Activated CD8-positive, alpha-beta memory T cell treated with anti-CD3 and anti-CD28 coated beads for 1 hour (primary cell): Measurements from ENCODE around the gene GATB.

ENCODE experiments used
- DNase-seq, 2 donors: peaks; one replicate each; pipeline ENCODE4 v3.0.0-alpha.2; 2020; ENCODE audit warnings: low read depth in 1 of 2; ENCODE audit errors: extremely low read depth in 1 of 2

GATB gene

DNA sequence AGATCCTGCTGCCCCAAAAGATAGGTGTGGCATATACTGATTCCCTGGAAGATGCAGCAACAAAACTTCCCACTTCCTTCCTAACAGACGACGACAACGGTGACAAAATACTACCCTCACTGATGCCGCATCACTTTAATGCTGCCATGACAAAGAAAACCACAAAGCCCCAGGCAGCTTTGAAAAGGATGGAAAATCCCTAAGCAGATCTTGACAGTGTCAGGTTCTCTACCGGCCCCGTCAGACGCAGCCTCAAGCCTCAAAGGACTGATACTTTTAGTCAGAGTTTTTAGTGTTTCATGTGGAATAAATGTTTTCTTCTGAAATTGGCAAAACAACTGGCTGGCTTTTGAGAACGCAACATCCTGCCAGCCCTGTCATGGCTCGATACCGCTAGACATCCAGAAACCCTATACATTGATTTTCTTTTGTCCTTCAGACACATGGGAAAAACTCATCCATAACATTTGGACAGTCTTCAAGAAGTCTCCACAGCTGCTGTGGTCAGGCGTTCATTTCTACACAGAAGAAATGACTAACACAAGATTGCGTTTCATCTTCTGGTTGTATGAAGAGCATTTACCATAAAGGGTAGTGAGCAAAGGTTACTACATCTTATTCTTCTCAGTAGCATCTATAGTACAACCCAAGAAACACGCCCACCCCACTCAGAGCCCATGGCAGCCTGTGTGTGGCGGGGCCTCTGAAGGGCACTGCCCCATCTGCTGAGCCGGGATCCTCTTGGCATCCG lies 60.1 kb downstream of the GATB start:
- no peak for DNase-seq

DNA sequence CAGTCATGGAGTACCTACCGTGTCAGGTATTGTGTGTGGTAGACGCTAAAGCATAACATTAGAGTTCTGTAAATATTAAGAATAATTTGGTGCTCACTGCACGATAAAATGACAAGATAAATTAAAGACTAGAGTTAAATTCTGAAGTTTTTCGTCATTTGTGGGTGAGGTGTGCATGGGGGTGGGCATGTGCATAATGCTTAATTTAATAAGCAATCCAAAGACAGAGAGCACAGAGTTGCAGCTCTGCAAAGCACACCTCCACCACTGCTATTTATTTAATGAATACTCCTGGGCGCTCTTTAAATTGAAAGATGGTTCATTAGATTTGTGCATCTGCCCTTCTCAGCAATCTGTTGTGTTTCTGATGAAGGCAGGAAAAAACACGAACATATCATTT lies 62.6 kb downstream of the GATB start:
- no peak for DNase-seq

DNA sequence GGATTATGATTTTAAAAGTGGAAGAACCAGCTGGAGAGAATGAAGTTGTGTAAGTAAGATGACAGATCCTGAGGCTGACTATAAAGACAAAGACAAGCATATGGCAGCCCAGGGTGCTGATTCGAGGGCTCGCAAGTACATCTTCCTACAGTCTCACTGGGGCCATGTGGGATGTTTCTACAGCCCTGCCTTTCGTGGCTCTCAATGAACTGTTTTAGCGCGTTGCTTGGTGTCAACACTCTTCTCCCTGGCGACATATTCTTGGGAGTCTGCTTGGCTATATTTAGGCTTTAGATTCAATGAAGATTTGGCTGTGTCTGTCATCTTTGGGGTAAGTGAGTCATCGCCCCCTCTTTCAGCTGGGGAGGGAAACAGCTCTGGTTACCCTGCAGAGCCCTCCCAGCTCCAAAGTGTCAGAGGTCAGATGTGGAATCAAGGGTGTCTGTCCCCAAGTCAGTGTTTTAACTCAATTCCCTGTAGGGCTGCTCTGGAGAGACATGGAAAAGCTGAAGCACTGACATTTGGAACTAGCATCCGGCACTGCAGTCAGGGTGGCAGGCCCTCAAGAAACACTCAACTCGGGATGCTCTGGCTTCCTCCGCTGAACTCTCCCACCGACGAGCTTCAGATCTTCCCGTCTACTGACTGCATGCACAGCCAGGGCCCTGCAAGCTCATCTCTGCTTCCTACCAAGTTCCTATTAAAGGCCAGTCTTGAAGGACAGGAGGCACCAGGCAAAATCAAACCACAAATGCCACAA lies 65.7 kb downstream of the GATB start:
- no peak for DNase-seq

DNA sequence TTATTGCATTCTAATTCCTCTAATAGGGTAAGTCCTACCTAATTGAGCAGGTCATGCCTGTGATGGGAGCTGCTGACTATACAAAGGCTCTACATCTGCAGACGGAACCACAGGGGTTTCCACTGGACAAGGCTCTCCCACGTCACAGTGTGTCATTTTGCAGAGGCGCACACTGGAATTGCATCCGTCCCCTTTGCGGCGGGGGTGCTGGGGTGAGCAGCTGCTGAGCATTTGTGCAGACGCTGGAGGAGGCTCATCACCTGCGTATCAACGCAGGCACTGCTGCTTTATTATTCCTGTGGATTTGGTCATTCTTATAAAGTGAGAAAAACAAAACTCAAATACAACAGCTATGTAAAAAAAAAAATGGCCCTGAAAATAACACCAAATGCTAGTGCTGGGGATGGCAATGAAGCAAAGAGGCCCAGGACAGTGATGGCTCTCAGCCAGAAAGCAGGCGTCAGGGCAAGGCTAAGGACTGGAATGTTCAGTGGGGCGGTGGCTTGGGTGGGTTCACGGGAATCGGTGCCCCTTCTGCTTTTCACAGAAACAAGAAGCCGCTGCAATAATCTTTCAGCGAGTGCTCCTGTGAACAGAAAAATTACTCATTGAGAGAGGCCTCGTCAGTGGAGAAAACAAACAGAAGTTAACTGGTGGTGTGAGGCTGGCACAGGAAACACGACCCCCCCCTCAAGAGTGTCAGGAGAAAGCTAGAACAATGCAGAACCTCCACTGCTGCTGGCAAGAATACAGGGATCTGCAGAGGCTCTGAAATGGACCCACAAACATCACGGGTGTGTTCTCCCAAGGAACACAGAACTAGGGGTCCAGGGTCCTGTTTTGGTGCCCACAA lies 67.8 kb downstream of the GATB start:
- DNase-seq, result no peak

DNA sequence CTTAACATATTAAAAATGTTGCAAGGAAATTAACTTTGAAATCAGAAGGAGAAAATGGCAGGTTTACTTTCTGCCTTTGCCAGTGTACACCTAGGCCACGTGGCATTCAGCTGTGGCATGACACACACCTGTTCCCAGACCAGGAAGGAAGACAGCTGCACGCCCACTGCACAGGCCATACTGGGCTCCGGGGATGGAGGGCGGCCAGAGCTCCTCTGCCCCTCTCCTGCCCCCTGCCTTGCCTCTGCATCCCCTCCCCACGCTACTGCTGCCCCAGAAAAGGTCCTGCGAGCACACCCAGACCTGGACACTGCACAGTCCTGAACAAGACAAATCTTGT lies 68.4 kb downstream of the GATB start:
- DNase-seq, result no peak

DNA sequence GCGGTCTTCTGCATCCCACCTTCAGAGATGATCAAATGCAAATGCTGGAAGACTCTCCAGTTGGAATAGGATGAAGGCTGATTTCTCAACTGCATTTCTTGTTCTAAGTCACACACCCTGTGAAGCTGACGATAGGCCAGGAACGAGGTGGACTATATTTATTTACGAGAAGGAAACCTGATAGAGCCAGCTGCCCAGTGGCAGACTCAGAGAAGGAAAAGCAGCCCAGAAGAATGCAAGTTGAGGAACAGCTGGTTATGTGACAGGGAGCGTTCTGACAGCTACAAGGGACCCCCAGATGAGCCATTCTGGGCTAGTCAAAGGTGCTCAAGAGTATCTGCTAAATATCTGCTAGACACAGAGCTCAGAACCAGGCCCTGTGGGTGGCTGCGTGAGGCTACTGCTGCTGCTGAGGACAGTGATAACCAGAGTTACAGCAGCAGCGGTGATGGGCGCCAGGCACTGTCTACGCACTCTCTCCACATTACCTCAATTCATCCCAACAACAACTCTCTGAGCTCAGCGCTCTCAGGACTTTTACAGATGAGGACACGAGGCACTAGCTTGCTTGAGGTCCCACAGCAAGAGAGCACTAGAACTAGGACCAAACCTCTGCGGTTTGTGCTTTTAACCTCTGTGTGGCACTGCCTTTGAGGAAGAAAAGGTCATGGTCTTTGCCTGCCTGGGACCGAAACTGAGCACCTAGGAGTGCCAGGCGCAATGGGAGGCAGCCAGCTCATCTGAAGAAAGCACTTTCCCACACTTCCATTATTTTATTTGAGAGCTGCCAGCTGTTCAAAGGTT lies 69.0 kb downstream of the GATB start:
- DNase-seq, result no peak

DNA sequence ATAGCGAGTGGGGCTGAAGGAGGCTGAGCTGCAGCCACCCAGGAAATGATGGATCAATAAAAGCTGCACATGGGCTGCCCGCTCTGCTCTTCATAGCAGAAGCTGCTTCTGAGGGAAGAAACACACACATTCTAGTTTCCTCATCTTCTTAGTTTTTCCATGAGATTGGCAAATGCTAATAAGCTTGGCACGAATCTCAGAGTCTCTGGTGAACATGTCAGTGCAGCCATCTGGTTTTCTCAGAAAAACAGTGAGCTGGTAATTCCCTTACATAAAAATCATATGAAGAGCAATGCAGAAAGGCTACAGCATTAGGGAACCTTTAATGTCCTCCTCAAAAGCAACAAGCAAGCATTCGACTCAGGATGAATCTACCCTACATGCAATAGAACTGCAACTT lies 69.9 kb downstream of the GATB start:
- no peak for DNase-seq

DNA sequence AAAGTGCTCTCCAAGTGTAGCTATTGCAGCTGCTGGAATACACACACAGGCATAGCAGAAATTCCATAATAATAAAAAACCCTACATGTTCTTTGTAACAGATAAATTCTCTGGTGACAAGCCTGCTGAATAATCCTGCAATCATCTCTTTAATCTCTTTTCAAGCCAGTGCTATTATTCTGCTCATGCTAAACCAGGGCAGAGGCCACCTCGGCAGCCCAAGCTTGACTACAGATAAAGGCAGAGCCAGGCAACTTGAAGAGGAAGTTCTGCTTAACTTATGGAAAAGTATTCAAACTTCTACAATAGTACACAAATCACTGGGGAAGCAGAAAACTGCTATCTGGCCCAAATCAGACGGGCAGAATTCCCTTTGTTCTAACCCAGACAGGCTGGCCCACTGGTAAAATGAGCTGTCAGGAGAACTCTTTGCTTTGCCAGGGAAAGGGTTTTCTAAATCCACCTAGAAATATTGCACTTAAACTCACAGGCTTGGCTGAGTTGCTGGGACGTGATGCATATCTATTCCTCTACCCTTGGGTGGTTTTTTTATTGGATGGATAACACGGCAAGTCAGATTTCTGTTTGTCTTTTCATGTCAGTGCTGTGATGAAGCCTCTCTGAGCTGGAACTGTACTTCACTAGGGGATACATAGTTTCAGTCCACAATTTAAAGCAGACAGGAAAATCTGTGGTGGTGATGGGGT lies 70.5 kb downstream of the GATB start:
- no peak for DNase-seq

DNA sequence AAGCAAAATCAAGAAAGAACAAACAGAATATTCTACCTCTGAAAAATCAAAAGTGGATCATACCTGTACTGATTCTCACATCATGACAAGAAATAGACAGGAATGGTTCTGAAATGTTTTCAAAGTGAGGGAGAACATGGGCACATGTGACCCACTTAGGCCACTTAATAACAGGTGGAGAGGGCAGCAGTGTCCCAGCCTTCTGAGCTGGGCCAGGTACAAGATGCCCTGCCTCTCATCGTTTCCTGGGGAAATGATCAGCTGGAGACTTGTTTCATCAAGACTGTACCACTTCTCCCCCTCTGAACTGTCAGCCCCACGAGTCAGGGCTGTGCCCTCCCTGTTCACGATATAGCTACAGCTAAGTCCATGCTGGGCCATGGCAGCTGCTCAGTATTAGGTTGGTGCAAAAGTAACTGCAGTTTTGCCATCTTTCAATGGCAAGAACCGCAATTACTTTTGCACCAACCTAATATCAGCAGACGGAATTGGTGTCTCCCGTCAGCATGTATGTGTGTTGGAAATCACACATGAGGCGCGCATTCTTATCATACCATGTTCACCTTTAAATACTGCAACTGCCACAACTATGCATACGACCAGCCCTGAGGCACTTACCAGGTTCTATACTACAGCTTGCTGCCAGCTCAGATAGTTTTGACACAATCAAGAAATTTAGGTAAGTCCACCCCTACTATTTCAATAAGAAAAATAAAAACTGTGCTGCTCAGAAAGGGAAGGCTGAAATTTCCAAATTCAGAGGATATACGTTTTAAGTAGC lies 71.4 kb downstream of the GATB start:
- no peak for DNase-seq

DNA sequence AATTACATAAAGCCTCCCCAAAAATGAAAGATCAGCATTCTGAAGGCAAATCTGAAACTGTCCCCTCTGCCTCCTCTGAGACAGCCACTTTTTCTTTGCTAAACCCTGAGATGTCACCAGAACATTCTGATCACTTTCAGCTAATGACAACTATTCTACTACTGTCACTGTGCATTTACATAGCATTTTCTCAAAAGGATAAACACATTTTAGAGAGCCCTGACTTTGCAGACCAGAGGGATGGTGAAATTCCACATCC lies 72.1 kb downstream of the GATB start:
- no peak for DNase-seq

DNA sequence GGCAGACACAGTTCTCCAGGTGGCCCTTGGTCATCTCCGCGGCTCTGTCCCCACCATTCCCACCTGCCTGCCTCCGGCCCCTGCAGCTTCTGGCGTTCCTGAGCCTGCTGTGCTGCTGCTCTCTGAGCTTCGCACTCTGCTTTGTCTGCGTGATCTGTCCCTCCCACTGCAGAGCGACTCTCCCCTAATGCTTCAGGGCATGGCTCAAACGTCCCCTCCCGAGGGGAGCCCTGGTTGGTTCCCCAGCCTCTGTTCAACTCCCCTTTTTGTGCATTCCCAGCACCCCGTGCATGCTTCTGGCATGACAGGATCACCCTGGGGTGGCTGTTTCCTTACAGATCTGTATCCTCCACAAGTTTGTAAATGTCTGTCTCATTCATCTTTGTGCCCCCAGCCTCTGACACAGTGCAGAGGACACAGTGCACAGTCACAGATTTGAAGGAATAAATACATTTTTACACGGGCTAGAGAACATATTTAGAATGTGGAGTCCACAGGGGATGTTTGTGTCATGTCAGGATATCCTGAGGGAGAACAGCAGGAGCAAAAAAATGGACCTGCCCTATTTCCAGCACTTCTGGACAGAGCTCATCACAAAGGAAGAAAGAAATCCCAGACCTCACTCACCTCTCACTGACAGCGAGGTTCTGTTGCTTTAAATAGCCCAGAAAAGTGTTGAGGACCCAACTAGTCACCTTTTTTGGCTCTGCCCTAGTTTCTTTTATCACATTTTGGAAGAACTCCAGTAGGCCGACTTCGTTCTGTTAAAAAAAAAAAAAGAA lies 72.6 kb downstream of the GATB start:
- DNase-seq, result no peak

DNA sequence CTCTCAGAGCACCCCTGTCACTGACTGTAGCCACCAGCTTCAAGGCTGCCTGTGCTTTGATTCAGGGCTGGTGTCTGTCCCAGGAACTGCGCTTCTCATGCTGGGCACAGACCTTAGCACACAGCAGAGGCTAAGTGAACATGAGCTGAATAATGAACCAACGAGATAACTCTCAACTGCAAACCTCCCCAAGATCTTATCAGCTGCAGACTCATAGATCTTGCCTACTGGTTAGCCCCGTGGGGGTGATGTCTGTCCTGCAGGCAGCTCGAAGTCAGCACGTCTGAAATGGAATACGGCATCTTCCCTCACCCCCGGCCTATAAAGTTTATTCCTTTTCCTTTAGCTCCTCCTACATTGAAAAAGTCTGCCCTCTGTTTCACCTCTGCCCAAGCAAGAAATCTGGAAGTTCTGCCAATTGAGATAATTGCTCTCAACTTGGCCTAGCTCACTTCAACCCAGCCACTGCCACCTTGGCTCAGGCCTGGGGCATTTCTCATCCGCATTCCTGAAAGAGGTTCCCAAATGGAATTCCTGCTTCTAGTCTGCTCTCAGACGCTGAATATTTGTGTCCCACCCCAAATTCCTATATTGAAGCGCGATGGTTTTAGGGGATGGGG lies 73.7 kb downstream of the GATB start:
- no peak for DNase-seq

DNA sequence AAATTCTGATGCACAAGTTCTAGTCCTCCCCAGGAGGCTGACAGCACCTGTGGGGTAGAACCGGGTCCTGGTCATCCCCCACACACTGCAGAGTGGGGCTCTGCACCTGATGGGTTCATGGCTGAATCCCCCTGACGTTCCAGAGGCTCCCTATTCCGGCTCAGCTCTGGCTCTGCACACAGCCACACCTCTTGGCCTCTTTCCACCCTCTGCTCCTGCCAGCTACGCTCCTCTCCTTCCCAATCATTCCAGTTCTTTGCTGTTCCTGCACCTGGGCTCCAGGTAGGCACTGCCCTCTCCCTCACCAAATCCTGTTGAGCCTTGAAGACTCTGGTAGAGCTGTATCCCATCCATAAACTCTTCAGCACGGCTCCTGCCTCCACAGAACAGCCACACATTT lies 75.5 kb downstream of the GATB start:
- DNase-seq, result no peak

DNA sequence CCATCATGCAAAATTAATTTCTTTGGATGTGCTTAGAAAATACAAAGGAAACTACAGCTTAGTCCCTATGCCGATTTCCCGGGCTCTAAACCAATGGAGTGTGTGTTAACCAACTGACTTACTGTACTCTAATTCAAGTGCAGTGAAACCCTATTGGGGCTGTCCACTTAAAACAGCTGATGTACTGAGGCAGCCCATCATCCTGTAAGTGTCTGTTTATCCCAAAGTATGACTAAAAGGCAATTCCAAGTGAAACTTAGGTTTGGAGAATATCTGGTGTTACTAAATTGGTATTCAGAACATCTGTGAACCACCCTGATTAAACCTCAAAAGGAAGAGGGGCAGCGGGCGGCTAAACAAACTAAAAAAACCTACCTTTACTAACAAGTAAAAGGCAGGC lies 79.7 kb downstream of the GATB start:
- DNase-seq, result no peak

DNA sequence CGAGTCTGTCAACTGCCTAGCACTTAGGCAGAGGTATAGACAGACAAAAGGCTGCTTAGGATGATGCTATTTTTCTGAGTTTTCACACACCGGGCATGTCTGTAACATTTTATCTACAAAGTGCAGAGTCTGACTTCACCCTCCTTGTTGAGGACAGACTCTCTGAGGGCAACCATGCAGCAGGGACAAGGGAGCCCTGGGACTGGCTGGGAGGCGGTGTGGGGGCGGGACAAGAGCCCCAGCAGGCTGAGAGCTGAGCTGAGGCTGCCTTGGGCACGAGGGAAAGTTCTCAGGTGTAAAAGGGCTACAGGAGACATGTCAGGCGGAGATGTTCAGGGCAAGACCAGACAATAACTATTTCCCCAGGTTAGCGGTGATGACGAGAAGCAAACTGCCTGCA lies 81.6 kb downstream of the GATB start:
- no peak for DNase-seq

DNA sequence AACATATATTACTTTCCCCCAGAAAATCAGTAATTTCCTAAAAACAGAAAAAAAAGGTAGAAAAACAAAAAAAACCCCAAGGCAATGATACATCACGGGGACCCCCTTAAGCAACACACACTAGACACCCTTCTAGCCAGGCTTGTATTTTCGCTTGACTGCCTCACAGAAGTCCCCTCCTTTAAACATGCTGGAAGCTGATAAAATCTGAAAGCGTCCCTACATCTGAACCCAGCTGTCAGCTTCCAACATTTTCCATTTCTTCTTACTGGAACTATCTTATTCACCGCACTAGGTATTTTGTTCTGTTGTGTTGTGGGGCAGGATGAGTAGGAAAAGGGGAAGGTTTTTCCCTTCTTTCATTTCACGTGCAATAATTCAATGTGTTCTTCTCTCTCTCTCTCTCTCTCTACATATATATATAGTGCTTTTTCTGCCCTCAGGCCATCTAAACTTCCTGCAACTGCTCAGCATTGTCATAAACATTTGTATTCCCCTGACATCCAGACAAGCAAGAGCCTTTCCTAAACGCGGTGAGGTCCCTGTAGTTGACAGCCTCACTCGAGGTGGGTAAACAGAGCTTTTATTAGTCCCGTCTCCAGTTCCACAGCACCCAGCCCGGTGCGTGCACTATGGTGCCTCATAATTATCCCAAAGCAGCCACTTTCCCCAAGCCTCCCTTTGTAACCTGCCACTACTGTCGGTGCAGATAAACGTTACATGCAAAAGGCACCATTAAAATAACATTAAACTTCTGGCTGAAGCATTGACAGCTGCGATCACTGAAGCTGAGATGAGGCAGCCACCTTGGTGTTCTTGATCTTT lies 82.5 kb downstream of the GATB start:
- no peak for DNase-seq

DNA sequence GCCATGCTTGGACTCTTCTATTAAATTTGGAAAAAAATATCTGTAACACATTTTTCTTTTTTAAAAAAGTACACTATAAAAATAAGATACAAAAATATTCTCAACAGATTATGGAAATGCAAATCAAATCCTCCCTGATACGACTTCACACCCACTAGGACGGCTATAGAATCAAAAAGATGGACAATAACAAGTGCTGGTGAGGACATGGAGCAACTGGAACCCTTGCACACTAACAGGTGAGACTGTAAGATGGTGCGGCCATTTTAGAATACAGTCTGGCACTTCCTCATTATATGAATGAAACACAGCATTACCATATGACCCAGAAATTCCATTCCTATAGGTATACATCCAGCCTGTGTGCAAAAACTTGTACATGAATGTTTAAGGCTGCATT lies 83.6 kb downstream of the GATB start:
- DNase-seq, result no peak

DNA sequence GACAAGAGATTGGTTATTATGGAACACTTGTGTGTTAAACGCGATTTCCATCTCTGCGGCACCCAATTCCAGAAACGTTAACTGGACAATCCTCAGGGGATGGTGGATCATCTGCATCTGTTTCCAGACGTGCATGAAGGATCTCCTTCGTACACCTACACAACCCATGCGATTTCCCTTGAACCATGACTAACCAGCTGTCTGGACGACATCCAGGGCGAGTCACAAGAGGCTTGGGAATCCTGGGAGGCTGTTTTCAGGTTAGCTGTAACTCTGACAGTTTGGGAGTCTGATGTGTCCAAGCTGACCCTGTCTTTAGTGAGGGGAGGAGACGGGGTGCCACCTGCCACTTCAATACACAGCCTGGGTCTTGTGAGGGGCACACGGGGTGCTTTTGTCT lies 84.5 kb downstream of the GATB start:
- no peak for DNase-seq
